ENCODE data around the gene BCAS3.

The BCAS3 gene

GRCh38 chr17:61404913-61405685 lies 727.4 kb downstream of the BCAS3 start:
- DNase-seq = peak; percentile 81

DNA sequence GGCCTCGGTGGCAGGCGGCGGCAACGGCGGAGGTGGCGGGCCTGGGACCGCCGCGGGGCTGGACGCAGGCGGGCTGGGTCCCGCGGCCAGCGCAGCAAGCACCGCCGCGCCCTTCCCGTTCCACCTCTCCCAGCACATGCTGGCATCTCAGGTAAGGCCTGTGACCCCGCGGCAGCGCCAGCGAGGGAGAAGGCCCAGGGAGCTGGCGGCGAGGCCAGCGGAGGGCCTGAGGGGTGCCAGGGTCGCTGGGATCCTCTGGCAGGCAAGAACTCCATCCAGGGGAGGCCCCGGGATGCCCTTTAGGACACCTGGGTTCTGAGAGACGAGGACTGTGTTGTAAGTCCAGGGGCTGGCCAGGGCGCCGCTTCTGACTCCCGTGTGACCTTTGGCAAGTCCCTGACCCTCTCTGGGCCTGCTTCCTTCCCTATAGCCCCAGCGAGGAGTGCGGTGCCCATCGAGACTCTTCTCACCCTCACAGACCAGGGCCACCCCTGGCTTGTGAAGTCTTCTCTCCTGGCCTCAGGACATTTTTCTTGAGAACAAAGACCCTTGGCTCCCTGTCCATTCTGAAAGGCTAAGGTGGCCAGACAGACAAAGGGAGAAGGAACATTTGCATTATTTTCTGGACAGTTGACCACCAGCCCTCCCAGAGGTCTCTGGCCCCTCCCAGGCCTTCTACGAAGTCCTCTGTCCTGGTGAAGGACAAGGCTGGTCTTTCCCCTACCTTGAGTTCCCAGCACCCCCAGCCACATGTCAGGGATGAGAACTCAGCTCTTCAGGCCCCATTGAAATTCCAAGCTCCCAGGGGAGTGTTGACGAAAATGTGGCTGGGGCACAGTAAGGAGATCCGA lies 728.3 kb downstream of the BCAS3 start:
- peak; percentile 65 for DNase-seq

DNA sequence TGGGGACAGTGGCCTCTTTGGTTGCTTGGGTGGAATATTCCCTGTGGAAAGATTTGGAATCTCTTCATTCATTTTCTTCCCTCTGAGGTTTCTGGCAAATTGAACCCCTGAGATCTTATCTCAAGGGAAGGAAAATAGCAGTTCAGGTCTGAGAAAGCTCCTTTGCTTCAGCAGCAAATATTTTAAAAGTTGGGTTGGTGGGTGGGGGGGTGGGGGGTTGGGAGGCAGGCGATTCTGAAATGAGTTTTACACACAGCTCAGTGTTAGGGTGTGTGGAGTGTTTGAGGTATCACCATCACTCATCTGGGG lies 728.8 kb downstream of the BCAS3 start:
- DNase-seq = no peak

DNA sequence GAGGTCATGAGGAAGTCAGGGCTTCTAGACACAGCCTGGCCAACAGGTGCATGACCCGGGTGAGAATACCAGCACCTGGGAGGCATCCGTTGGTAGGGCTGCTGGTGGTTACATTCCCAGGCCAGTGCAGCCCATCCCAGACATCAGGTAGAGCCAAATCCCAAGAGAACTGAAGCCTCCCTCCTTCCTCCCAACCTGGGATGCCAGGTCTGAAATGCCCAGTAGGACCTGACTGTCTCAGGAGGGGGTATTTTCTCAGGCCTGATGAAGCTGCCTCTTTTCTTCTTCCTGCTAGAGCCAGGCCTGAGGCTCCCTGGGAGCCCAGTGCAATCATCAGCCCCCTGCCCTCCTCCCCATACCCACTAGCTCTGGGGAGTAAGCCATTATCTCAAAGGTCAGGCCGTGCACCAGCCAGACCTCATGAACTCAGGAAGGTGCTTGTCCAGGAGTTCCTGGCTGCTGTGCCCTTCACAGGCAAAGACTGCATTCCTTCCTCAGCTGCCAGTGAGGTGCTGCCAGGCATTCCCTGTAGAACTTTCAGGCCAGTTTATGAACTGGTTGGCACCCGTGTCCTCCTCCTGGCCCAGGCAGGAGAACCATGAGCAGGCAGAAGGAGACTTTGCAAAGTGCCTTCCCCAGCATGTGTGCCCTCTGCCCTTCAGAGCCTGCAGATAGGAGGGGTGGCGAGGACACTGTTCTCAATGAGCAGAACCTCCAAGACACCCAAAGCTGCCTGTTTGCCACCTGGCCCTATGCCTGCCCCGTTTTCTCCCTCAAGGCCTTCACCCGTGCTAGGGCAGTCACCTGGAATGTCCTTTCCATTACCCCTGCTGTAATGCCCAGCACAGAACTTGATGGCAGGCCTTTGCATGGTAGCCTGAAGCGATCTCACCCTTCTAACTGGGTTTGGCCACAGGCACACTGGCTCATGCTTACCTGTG lies 729.6 kb downstream of the BCAS3 start:
- DNase-seq = peak; percentile 64

DNA sequence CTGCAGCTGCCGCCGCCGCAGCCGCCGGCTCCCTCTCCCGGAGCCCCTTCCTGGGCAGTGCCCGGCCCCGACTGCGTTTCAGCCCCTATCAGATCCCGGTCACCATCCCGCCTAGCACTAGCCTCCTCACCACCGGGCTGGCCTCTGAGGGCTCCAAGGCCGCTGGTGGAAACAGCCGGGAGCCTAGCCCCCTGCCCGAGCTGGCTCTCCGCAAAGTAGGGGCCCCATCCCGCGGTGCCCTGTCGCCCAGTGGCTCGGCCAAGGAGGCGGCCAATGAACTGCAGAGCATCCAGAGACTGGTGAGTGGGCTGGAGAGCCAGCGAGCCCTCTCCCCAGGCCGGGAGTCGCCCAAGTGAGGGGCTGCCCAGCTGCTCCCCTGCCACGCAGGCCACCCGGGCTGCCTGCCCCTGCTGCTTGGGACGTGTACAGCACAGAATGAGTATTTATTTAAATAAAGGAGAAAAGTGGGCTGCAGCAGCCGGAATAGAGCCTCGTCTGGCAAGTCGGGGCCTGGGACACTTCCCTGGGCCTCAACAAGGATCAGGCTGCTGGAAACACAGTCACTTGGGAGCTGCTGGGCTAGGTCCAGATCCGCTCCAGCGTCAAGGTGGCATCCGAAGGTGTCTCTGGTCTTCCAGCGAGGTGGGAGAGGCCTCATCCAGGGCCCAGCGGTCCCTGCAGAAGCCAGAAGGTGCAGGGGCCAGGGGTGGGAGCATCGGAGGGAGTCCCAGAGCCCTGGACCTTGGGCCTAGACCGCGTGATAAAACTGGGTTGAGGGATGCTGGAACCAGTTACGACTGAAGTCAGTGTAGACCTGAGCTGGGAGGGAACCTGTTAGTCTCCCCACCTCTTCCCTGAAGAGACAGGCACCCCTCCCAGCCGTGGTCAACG lies 730.7 kb downstream of the BCAS3 start:
- peak; percentile 78 for DNase-seq

DNA sequence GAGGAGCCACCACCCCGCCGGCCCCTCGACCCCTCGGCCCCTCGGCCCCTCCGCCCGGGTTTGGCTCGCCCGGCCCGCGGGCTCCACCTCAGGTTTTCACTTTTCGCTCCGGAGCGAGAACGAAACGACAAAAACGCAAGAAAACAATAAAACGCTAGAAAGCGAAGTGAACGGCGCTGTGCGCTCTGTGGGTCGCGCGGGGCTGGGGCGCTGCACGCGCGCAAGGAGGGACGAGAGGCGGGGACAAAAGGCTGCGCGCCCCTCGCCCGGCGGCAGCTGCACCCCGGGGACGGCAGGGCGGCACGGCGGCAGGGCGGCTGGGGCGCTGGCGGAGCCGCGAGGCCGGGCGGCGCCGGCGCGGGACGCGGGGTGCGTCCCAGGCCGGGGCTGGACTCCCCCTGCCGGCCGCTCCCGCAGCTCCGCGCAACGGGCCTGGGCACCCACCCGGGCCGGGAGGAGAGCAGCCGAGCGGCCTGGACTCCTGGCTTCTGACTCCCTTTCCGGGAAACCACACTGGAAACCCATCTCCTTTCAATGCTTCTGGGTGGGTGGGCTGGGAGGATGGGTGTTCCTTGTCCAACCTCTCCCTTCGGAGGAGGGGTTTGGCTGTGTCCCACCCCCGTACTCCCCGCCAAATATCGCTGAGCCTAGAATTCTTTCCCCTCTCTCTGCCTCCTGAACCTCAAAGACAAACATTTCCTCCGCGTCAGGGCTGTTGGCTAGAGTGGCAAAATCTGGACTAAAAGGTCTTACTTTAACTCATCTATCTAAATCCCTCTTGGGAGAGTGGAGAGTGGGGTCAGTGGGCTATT lies 731.9 kb downstream of the BCAS3 start:
- peak; percentile 69 for DNase-seq

GRCh38 chr17:61410141-61411010 lies 732.7 kb downstream of the BCAS3 start:
- peak; percentile 97 for DNase-seq

DNA sequence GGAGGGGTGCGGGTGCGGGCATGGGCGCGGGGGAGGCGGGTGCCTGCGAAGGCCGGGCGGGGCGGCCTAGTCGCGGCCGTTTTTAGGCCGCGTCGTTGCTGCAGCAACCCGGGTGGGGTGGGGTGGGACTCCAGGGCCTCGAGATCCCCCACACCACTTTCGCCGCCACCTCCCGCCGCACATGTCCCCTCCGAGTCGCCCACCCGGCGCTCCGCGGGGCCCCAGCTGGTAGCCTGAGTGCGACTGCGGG lies 733.3 kb downstream of the BCAS3 start:
- no peak for DNase-seq

- DNase-seq = peak; percentile 96
These were observed 733.9 kb downstream of the BCAS3 start for GRCh38 chr17:61411261-61412142.

DNA sequence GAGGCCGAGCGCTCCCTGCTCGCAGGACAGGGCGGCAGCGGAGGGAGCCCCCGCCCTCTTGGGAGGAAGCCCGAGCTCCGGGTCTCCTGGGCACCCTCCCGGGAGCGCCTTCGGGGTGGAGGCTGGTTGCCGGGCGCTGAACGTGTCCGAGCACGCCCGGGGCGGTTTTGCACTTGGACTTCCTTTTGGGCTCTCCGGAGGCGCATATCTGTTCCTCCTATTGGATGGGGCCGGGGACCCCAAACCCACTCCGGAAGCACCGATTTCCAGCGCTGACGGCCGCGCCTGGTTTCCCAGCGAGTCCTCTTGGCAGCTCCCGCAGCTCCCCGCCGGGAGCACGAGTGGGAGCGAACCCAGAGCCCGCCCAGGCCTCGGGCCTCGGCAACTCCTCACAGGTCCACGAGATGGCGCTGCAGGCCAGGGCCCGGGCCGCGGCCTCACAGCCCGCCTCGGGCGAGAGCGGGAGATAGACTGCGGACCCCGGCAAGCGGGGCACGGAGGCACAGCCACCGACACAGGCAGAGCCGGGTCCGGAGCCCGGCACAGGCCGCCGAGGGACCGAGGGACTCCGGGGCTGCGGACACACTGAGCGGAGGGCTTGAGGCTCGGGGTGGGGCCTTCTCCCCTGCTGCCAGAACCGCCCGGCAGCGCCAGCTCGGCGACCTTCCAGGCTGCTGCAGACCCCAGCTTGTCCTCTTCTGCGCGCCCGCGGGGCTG lies 734.6 kb downstream of the BCAS3 start:
- DNase-seq = peak; percentile 99

DNA sequence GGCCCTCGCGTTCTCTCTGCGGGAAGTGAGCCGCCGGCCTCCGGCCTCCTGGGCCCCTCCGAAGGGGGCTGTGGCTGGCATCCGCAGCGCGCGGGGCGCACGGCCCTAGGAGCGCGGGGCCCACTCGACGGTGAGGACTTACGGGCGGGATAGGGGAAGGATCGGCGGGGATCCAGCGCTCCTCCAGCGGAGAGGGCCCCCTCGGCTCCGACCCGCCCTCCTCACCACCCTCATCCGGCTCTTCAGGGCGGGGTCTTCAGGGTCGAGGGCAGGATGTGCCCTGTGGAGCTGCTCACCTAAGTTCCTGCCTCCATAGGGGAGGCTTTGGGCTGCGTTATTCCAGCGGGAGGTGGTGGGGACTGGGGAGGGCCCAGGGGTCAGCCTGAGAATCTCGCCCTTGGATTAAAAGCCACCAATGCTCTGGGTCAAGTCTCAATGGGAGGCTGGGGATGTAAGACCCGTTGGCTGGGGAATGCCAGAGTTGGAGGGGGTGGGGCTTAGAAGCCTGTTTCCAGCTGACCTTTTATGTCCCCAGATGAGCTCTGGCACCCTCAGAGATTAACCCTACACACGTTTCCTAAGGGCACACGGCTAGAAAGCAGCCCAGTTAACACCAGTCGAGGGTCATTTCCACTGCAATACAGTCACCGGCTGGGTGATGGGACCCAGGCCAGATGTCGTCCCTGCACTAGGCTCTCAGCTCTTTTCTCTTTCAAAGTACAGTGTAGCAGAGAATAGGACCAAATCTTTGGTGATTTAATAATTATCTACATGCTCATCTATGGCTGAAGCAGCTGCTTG lies 735.4 kb downstream of the BCAS3 start:
- no peak for DNase-seq

- no peak for DNase-seq
These were observed 736.0 kb downstream of the BCAS3 start for GRCh38 chr17:61413661-61414126.

- DNase-seq = peak; percentile 46
These were observed 736.7 kb downstream of the BCAS3 start for GRCh38 chr17:61414141-61414935.

GRCh38 chr17:61414936-61415251 lies 737.2 kb downstream of the BCAS3 start:
- no peak for DNase-seq

GRCh38 chr17:61415374-61416210 lies 737.9 kb downstream of the BCAS3 start:
- DNase-seq = no peak

DNA sequence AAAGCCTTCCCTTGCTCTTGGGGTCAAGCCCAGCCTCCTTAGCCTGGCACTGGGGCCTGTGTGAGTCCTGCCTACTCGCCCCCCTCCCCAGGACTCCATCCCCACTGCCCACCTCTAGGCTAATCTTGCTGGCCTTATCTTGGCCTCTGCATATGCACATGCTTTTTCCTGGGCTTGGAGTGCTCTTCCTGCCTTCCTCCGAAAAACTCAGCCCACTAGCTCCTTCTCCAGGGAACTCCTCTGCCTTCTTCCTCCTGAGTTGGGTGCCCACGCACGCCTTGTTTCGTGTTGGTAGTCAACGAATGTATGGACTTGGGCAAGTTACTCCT lies 738.5 kb downstream of the BCAS3 start:
- no peak for DNase-seq

All from retina (tissue), 1 donor.